ENCODE data around the gene C3orf70.

The C3orf70 gene

GRCh38 chr3:185042312-185043050 is 110.4 kb downstream of the C3orf70 start:
- no peak for DNase-seq

- no peak for DNase-seq
Measured at GRCh38 chr3:185041540-185041939, 111.3 kb downstream of the C3orf70 start.

- DNase-seq: no peak
Measured at GRCh38 chr3:185040425-185040824, 112.4 kb downstream of the C3orf70 start.

GRCh38 chr3:185037801-185038200 is 115.1 kb downstream of the C3orf70 start:
- no peak for DNase-seq

- DNase-seq: no peak
Measured at GRCh38 chr3:185030951-185031350, 121.9 kb downstream of the C3orf70 start.

- DNase-seq: no peak
Measured at GRCh38 chr3:185030399-185030798, 122.5 kb downstream of the C3orf70 start.

GRCh38 chr3:185029086-185029485 is 123.8 kb downstream of the C3orf70 start:
- DNase-seq: no peak

- DNase-seq: no peak
Measured at GRCh38 chr3:185028121-185028520, 124.7 kb downstream of the C3orf70 start.
